GM18498 (cell line): Measurements from ENCODE around the gene OTX2.

Experiments used
- ATAC-seq: cut with Tn5 transposase; IDR thresholded peaks from one replicate; pipeline ENCODE4 v1.9.1; 2021; ENCODE audit warnings: mild to moderate bottlenecking, moderate library complexity; ENCODE audit not compliant: unreplicated experiment

The OTX2 gene

GRCh38 chr14:56797003-56797568 lies 13.2 kb downstream of the OTX2 start:
- ATAC-seq = no peak

DNA sequence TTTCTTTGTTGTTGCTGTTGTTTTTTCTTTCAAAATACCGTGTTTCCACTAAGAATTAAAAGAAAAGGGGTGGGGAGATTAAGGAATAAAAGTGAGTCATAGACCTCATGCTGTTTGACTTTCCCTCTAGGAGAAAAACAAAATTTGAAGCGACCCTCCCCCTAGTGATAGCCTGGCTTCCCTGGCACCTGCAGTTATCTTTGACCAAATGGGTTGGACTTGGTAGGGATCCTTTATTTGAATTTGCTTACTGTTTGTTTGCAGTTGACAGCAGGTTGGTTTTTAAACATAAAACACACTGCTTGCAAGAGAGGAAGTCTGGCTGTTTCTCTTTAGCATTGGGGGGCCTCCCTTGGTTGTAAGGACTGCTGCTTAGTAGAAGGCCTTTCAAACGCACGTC lies 14.0 kb downstream of the OTX2 start:
- no peak for ATAC-seq

DNA sequence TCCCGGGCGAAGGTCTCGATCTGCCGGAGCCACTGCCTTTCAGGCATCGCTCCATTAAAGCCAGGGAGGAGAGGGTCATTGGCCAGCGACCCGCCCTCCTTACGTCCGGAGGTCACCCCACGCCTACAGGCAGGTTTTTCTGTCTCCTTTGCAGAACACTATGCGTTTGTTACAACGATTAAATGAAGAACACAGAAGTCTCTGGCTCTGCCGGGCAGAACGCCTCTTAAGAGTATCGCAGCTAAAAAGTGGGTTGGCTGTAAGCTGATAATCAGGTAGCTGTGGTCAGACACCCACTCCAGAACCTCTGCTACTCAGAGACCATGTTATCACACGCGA lies 15.0 kb downstream of the OTX2 start:
- ATAC-seq = no peak

- ATAC-seq = no peak
Observed at GRCh38 chr14:56794557-56795283, 15.6 kb downstream of the OTX2 start.

GRCh38 chr14:56794088-56794556 lies 16.2 kb downstream of the OTX2 start:
- ATAC-seq = no peak

- ATAC-seq = no peak
Observed at GRCh38 chr14:56789955-56790354, 20.3 kb downstream of the OTX2 start.

DNA sequence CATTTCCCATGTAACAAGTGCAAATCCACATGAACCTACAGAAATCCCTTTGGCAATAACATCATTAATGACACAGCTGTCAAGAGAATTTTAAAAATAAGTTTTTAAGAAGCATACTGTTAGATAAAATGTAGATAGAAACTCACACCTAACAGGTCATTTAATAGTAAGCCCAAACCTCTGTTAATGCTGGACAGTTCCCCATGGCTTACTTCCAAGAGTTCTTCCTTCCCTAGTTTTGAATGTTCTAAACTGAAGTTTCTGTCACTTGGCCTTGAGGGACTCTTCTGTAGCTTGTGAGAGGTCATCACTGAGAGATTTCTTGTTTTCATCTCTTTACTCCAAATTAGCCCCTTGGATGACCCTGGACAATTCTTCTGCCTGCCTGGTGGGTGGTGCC lies 22.7 kb downstream of the OTX2 start:
- no peak for ATAC-seq

DNA sequence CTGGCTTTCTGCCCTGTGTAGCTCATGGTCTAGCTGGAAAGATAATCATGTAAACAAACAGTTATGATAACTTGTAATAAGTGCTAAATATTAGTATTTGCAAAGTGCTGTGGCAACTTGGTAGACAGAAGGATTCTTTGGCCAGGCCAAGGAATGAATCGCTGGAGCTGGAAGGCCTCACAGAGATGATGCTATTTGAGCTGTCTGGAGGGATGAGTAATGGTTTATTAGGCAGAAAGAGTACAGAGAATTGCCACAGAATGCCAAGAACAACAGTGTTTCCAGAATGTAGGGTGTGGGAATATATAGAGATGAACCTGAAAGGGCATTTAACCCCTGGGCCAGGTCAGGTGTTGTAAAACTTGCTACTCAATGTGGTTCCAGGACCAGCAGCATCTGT lies 27.6 kb downstream of the OTX2 start:
- ATAC-seq = no peak

DNA sequence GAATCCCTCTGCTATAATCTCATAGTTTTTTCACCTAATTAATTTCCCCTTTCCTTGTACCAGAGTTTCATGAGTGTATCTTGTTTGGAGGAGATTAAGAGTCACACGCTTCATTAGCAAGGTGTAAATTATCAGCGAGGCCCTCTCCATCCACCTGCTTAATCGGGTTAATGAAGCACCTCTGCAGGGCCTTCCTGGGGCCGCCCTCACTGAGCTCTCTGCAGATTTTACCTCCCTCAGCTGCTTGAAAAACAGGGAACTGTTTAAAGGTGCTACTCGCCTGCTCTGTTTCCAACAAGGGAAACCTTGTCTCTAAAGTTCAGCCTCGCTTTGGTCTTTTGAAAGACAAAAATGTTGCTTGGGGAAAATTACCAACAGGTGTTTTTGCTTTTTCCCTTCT lies 35.8 kb downstream of the OTX2 start:
- ATAC-seq = no peak

DNA sequence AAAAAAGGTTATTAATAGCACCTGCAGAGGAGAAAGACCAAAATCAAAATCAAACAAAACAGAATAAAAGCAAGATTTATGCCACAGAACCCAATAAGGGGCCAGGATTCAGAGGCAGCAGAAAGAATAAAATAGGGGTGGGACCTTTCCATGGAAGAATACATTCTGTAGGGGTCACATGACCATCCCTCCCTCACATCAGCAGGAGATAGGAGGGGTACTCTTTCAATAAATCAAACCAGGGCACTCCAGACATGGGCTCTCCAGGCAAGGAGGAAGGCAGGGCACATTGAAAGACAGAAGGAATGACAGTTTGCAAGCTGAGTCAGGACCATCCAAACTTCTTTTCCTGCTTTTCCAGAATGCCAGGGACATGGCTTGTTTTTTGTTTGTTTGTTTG lies 39.8 kb downstream of the OTX2 start:
- ATAC-seq = no peak

- no peak for ATAC-seq
Observed at GRCh38 chr14:56760164-56760914, 49.9 kb downstream of the OTX2 start.

- no peak for ATAC-seq
Observed at GRCh38 chr14:56759633-56760032, 50.6 kb downstream of the OTX2 start.

- no peak for ATAC-seq
Observed at GRCh38 chr14:56759094-56759493, 51.2 kb downstream of the OTX2 start.

DNA sequence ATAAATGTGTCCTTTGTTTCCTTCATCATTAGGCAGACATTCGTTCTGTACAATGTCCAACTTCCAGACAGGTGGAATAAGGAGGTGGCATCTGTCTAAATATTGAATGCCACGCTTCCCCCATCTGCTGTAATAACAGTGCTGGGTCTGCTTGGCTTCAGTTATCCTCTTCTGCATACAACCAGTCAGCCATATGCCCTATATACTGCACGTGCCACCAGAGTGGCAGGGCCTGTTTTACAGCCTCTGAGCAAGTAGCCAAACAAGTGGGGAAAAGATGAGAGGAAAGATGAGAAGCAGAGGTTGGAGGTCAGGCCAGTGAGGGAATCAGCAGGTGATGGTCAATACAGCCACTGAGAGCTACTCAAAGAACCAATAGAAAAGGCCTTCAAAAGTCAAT lies 55.4 kb downstream of the OTX2 start:
- no peak for ATAC-seq

- no peak for ATAC-seq
Observed at GRCh38 chr14:56753396-56753795, 56.9 kb downstream of the OTX2 start.

- no peak for ATAC-seq
Observed at GRCh38 chr14:56752428-56752827, 57.9 kb downstream of the OTX2 start.

DNA sequence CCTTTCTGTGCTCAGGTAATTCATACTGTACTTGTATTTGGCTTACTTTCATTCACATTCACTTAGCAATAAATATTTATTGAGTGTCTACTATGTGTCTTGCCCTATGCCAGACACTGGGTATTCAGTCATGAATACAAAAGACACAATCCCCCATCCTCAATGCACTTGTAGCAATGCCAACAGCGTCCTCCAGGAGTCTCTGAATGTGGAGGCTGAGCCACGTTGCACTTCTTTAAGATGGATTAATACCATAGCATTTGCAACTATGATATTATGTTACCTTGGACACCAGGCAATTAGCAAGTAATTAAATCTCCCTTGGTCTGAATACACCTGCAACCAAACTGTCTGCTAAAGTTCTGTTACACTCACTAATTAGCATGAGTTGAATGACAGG lies 58.8 kb downstream of the OTX2 start:
- no peak for ATAC-seq
